H1 (cell line): ENCODE results near the gene CEP85L.

ENCODE experiments used
- ATF3 ChIP-seq: IDR thresholded peaks from 2 replicates; pipeline ENCODE4 v1.6.1; 2011; ENCODE audit warnings: low read depth, mild to moderate bottlenecking, low read length; ENCODE audit not compliant: insufficient read depth
- CEBPB ChIP-seq: IDR thresholded peaks from 2 replicates; pipeline ENCODE4 v1.6.1; 2012; ENCODE audit warnings: low read depth, low read length
- CHD2 ChIP-seq: IDR thresholded peaks from 2 replicates; pipeline ENCODE4 v1.6.1; 2012; ENCODE audit warnings: low read length, improper control_type of control experiment
- CREB1 ChIP-seq: IDR thresholded peaks from 2 replicates; pipeline ENCODE4 v1.6.1; 2012; ENCODE audit warnings: inconsistent platforms
- HDAC2 ChIP-seq, 2 experiments: fragments of 300-600 bp in 1 of 2; sonication (generic) in 1 of 2; IDR thresholded peaks; 2 replicates each; pipeline ENCODE4 v1.6.1; 2011 to 2012; ENCODE audit warnings: low read depth in 2 of 2, low read length in 2 of 2, mild to moderate bottlenecking in 2 of 2, moderate library complexity in 2 of 2, borderline replicate concordance in 1 of 2, inconsistent platforms in 1 of 2
- JUND ChIP-seq: IDR thresholded peaks from 2 replicates; pipeline ENCODE4 v1.6.1; 2011; ENCODE audit warnings: mild to moderate bottlenecking, improper control_type of control experiment, low read length
- POLR2A ChIP-seq, 2 experiments: IDR thresholded peaks; 1 replicate in 1 of 2; 2 replicates in 1 of 2; pipeline ENCODE4 v1.6.1; 2011; ENCODE audit warnings: low read depth in 2 of 2, low read length in 2 of 2, mild to moderate bottlenecking in 2 of 2; ENCODE audit errors: control extremely low read depth in 1 of 2
- POLR2AphosphoS5 ChIP-seq: IDR thresholded peaks from 2 replicates; pipeline ENCODE4 v1.6.1; 2011; ENCODE audit warnings: low read depth, low read length
- RAD21 ChIP-seq, 2 experiments: IDR thresholded peaks in 1 of 2; conservative IDR thresholded peaks in 1 of 2; 2 replicates each; pipeline ENCODE4 v1.6.1; 2011; ENCODE audit warnings: low read depth in 2 of 2, low read length in 2 of 2, improper control_type of control experiment in 1 of 2, inconsistent platforms in 1 of 2, mild to moderate bottlenecking in 1 of 2, moderate library complexity in 1 of 2
- RNF2 ChIP-seq: fragments of 200-900, 300-1000 bp; sonication (generic); IDR thresholded peaks from 2 replicates; pipeline ENCODE4 v1.7.1; 2016; ENCODE audit warnings: borderline replicate concordance, low read depth, mild to moderate bottlenecking, antibody characterized with exemption, low read length; ENCODE audit not compliant: poor library complexity, severe bottlenecking; ENCODE audit errors: missing control alignments
- SIRT6 ChIP-seq: IDR thresholded peaks from one replicate; pipeline ENCODE4 v1.7.1; 2012; ENCODE audit warnings: low read length, inconsistent platforms
- YY1 ChIP-seq: IDR thresholded peaks from 2 replicates; pipeline ENCODE4 v1.6.1; 2011; ENCODE audit warnings: low read depth, mild to moderate bottlenecking, low read length
- TF ChIP-seq, protein P1 (sequence below), 3 experiments: IDR thresholded peaks; 1 replicate in 2 of 3; 2 replicates in 1 of 3; pipeline versions ENCODE4 v1.5.1 to v1.6.1; 2011; ENCODE audit warnings: low read length in 3 of 3, mild to moderate bottlenecking in 3 of 3, inconsistent platforms in 2 of 3, low read depth in 1 of 3, moderate library complexity in 1 of 3; ENCODE audit not compliant: insufficient read depth in 1 of 3; ENCODE audit errors: control extremely low read depth in 1 of 3
- TF ChIP-seq, protein P2 (sequence below): fragments of 300-600 bp; sonication (generic); IDR thresholded peaks from 2 replicates; pipeline ENCODE4 v1.7.1; 2012; ENCODE audit warnings: low read length, moderate library complexity, mild to moderate bottlenecking, inconsistent platforms; ENCODE audit not compliant: insufficient replicate concordance

- TF ChIP-seq SIRT6 (no peak), POLR2A (IDR thresholded peaks at IDR 0.05; ENCODE audit: control extremely low read depth in 1 of 2, low read depth in 2 of 2, low read length in 2 of 2) (no peak), CEBPB (no peak), JUND (no peak), RNF2 (no peak), CHD2 (no peak), POLR2AphosphoS5 (no peak), YY1 (no peak), CREB1 (no peak), ATF3 (no peak), RAD21 (IDR thresholded peaks at IDR 0.05 in 1 of 2, conservative IDR thresholded peaks at IDR 0.05 in 1 of 2; ENCODE audit: low read depth in 2 of 2, low read length in 2 of 2) (no peak), HDAC2 (IDR thresholded peaks at IDR 0.05; ENCODE audit: borderline replicate concordance in 1 of 2, low read depth in 2 of 2, low read length in 2 of 2) (no peak)
- TF ChIP-seq, protein P1, sequence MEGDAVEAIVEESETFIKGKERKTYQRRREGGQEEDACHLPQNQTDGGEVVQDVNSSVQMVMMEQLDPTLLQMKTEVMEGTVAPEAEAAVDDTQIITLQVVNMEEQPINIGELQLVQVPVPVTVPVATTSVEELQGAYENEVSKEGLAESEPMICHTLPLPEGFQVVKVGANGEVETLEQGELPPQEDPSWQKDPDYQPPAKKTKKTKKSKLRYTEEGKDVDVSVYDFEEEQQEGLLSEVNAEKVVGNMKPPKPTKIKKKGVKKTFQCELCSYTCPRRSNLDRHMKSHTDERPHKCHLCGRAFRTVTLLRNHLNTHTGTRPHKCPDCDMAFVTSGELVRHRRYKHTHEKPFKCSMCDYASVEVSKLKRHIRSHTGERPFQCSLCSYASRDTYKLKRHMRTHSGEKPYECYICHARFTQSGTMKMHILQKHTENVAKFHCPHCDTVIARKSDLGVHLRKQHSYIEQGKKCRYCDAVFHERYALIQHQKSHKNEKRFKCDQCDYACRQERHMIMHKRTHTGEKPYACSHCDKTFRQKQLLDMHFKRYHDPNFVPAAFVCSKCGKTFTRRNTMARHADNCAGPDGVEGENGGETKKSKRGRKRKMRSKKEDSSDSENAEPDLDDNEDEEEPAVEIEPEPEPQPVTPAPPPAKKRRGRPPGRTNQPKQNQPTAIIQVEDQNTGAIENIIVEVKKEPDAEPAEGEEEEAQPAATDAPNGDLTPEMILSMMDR (IDR thresholded peaks at IDR 0.05; ENCODE audit: control extremely low read depth in 1 of 3, insufficient read depth in 1 of 3, low read depth in 1 of 3, low read length in 3 of 3): no peak
- TF ChIP-seq, protein P2, sequence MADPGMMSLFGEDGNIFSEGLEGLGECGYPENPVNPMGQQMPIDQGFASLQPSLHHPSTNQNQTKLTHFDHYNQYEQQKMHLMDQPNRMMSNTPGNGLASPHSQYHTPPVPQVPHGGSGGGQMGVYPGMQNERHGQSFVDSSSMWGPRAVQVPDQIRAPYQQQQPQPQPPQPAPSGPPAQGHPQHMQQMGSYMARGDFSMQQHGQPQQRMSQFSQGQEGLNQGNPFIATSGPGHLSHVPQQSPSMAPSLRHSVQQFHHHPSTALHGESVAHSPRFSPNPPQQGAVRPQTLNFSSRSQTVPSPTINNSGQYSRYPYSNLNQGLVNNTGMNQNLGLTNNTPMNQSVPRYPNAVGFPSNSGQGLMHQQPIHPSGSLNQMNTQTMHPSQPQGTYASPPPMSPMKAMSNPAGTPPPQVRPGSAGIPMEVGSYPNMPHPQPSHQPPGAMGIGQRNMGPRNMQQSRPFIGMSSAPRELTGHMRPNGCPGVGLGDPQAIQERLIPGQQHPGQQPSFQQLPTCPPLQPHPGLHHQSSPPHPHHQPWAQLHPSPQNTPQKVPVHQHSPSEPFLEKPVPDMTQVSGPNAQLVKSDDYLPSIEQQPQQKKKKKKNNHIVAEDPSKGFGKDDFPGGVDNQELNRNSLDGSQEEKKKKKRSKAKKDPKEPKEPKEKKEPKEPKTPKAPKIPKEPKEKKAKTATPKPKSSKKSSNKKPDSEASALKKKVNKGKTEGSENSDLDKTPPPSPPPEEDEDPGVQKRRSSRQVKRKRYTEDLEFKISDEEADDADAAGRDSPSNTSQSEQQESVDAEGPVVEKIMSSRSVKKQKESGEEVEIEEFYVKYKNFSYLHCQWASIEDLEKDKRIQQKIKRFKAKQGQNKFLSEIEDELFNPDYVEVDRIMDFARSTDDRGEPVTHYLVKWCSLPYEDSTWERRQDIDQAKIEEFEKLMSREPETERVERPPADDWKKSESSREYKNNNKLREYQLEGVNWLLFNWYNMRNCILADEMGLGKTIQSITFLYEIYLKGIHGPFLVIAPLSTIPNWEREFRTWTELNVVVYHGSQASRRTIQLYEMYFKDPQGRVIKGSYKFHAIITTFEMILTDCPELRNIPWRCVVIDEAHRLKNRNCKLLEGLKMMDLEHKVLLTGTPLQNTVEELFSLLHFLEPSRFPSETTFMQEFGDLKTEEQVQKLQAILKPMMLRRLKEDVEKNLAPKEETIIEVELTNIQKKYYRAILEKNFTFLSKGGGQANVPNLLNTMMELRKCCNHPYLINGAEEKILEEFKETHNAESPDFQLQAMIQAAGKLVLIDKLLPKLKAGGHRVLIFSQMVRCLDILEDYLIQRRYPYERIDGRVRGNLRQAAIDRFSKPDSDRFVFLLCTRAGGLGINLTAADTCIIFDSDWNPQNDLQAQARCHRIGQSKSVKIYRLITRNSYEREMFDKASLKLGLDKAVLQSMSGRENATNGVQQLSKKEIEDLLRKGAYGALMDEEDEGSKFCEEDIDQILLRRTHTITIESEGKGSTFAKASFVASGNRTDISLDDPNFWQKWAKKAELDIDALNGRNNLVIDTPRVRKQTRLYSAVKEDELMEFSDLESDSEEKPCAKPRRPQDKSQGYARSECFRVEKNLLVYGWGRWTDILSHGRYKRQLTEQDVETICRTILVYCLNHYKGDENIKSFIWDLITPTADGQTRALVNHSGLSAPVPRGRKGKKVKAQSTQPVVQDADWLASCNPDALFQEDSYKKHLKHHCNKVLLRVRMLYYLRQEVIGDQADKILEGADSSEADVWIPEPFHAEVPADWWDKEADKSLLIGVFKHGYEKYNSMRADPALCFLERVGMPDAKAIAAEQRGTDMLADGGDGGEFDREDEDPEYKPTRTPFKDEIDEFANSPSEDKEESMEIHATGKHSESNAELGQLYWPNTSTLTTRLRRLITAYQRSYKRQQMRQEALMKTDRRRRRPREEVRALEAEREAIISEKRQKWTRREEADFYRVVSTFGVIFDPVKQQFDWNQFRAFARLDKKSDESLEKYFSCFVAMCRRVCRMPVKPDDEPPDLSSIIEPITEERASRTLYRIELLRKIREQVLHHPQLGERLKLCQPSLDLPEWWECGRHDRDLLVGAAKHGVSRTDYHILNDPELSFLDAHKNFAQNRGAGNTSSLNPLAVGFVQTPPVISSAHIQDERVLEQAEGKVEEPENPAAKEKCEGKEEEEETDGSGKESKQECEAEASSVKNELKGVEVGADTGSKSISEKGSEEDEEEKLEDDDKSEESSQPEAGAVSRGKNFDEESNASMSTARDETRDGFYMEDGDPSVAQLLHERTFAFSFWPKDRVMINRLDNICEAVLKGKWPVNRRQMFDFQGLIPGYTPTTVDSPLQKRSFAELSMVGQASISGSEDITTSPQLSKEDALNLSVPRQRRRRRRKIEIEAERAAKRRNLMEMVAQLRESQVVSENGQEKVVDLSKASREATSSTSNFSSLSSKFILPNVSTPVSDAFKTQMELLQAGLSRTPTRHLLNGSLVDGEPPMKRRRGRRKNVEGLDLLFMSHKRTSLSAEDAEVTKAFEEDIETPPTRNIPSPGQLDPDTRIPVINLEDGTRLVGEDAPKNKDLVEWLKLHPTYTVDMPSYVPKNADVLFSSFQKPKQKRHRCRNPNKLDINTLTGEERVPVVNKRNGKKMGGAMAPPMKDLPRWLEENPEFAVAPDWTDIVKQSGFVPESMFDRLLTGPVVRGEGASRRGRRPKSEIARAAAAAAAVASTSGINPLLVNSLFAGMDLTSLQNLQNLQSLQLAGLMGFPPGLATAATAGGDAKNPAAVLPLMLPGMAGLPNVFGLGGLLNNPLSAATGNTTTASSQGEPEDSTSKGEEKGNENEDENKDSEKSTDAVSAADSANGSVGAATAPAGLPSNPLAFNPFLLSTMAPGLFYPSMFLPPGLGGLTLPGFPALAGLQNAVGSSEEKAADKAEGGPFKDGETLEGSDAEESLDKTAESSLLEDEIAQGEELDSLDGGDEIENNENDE: no peak
Observed at GRCh38 chr6:118639054-118639964, 12.1 kb downstream of the CEP85L start.
